Kidney (tissue), 14 donors: ENCODE data around the gene H2BK1. TPM values are rescaled to one million over a fixed set of nuclear protein-coding genes. Genes with fewer than 3 reads are reported as not detected.

Source experiments
- DNase-seq, 5 donors: peaks; one replicate each; pipeline ENCODE4 v3.0.0-alpha.2; 2013 to 2020
- FAIRE-seq: peaks from 2 replicates; lab custom pipeline; 2012; peaks lifted over from hg19 to GRCh38; lab: Jason Lieb, UNC
- H3K27ac ChIP-seq, 2 donors: one replicate each; pipeline ENCODE4 v1.7.0; 2013; ENCODE audit warnings: low read depth in 2 of 2, low read length in 2 of 2, inconsistent platforms in 1 of 2
- H3K27me3 ChIP-seq: one replicate; pipeline ENCODE4 v1.7.1; 2013; ENCODE audit warnings: low read length, inconsistent platforms; ENCODE audit not compliant: control insufficient read depth, insufficient read depth
- H3K36me3 ChIP-seq, 3 donors: one replicate each; pipeline versions ENCODE4 v1.7.0 to v1.7.1; 2013; ENCODE audit warnings: low read length in 3 of 3, control low read depth in 1 of 3, inconsistent platforms in 1 of 3; ENCODE audit not compliant: insufficient read depth in 3 of 3, control insufficient read depth in 2 of 3
- H3K4me1 ChIP-seq, 3 donors: one replicate each; pipeline versions ENCODE4 v1.7.0 to v1.7.1; 2013; ENCODE audit warnings: low read length in 3 of 3, inconsistent platforms in 1 of 3, low read depth in 1 of 3; ENCODE audit not compliant: control insufficient read depth in 2 of 3, insufficient read depth in 2 of 3
- H3K4me3 ChIP-seq, 3 donors: one replicate each; pipeline versions ENCODE4 v1.7.0 to v1.8.1; 2013; ENCODE audit warnings: low read length in 3 of 3, control low read depth in 1 of 3, inconsistent platforms in 1 of 3
- H3K9ac ChIP-seq, 3 donors: one replicate each; pipeline versions ENCODE4 v1.7.0 to v1.7.1; 2013; ENCODE audit warnings: low read length in 3 of 3, control low read depth in 1 of 3, inconsistent platforms in 1 of 3
- H3K9me3 ChIP-seq, 3 donors: one replicate each; pipeline versions ENCODE4 v1.7.0 to v1.7.1; 2013; ENCODE audit warnings: low read length in 3 of 3, control low read depth in 1 of 3, inconsistent platforms in 1 of 3; ENCODE audit not compliant: control insufficient read depth in 2 of 3, insufficient read depth in 1 of 3
- CTCF ChIP-seq: IDR thresholded peaks from 3 replicates; pipeline ENCODE4 v1.5.1; 2012; ENCODE audit warnings: mild to moderate bottlenecking, moderate library complexity, borderline replicate concordance; ENCODE audit not compliant: insufficient read depth; ENCODE audit errors: extremely low read depth
- intact Hi-C: fragments of 100-400 bp; cut with DNase I; formaldehyde crosslinking; loops from one replicate; pipeline ENCODE4 v1.11.1; 2022
- polyA plus RNA-seq: library from polyadenylated mRNA; stranded (reverse); fragments of 350-450 nt; fragmentation: Illumina TruSeq; extraction: RNeasy Lipid Tissue Mini Kit (QIAGEN cat#74804); gene quantifications from one replicate; pipeline ENCODE4 v1.2.3, GENCODE V29; 2014; ENCODE audit warnings: low read depth, low replicate concordance; ENCODE audit not compliant: insufficient read depth
- total RNA-seq: library from RNA; stranded (reverse); fragmentation: NEBNext Ultra II Directional; extraction: Animal tissue kit (Norgen Biotek cat#: 25700); gene quantifications from one replicate; pipeline ENCODE4 v1.2.1, GENCODE V29; 2021
- donor health status: control.
- donor health status: control.
- donor health status: control.
- donor health status: control.
- donor health status: control.
- donor health status: DM: yes; HTN: yes; CAD: no.
- donor health status: Normal renal cell carcinoma (clear cell type).

The H2BK1 gene
- total and polyA plus RNA-seq, 2 donors from 2014 or later = not detected

GRCh38 chr7:151167197-151167961 lies 42.9 kb downstream of the H2BK1 start, which contains the start of gene GBX1:
Gene GBX1 (minus strand): TSS chr7:151167694. CDS start chr7:151167548, 146 bp downstream.
- peaks cover 53% of the 10 kb centered on the region for H3K27me3 ChIP-seq

GRCh38 chr7:151166629-151167196 lies 43.6 kb downstream of the H2BK1 start:
- Histone ChIP-seq H3K27me3 (peaks cover 53% of the 10 kb centered on the region), H3K4me1 (peaks cover 0 to 8% (median 0%) of the 10 kb centered on the region in 3 donors), H3K9ac (no peak overlapping the region), H3K9me3 (no peaks in the 10 kb centered on the region), H3K36me3 (no peaks in the 10 kb centered on the region), H3K4me3 (no peak overlapping the region), H3K27ac (no peak overlapping the region)
- DNase-seq (peak in 2 of 5 donors; percentile 22 to 52), FAIRE-seq (no peak)
- TF ChIP-seq CTCF = no peak
- intact Hi-C loops = no loop called here

More at GRCh38 chr7:151167197-151167961, 42.9 kb downstream of the H2BK1 start, which contains the start of gene GBX1:
- DNase-seq (peak in 4 of 5 donors; percentile 70 to 81 (median 72)), FAIRE-seq (no peak)
- H3K36me3 ChIP-seq = no peaks in the 10 kb centered on the region
- H3K4me1 ChIP-seq = peaks cover 0 to 8% (median 0%) of the 10 kb centered on the region in 3 donors
- no peak within 1 kb of the TSS for H3K9ac ChIP-seq
- intact Hi-C loops = no loop called here
- H3K27ac ChIP-seq = no peak within 1 kb of the TSS
- no peaks in the 10 kb centered on the region for H3K9me3 ChIP-seq
- TF ChIP-seq CTCF = peak; percentile 0
- H3K4me3 ChIP-seq = no peak within 1 kb of the TSS

- Histone ChIP-seq H3K4me3 (no peak overlapping the region), H3K9ac (no peak overlapping the region), H3K9me3 (no peaks in the 10 kb centered on the region), H3K27ac (no peak overlapping the region), H3K4me1 (peaks cover 0 to 2% (median 0%) of the 10 kb centered on the region in 3 donors), H3K27me3 (peaks cover 32% of the 10 kb centered on the region), H3K36me3 (no peaks in the 10 kb centered on the region)
- TF ChIP-seq CTCF = no peak
- FAIRE-seq (no peak), DNase-seq (no peak)
- intact Hi-C loops = no loop called here
These were observed 48.5 kb downstream of the H2BK1 start for GRCh38 chr7:151161757-151162156.

Other genes with a start within 250 kb of the H2BK1 start
- gene KCNH2, start 232.2 kb downstream of the H2BK1 start, total RNA-seq = 1.3 TPM
- gene KCNH2, start 232.2 kb downstream of the H2BK1 start, polyA plus RNA-seq = 1.5 TPM
- 51.7 TPM for gene NOS3, start 219.5 kb downstream of the H2BK1 start, total RNA-seq
- gene NOS3, start 219.5 kb downstream of the H2BK1 start, polyA plus RNA-seq = 9.3 TPM
- 0.19 TPM for gene ATG9B, start 186.0 kb downstream of the H2BK1 start, total RNA-seq
- gene ATG9B, start 186.0 kb downstream of the H2BK1 start, polyA plus RNA-seq = 0.19 TPM
- 36.0 TPM for gene ABCB8, start 182.0 kb downstream of the H2BK1 start, total RNA-seq
- gene ABCB8, start 182.0 kb downstream of the H2BK1 start, polyA plus RNA-seq = 34.3 TPM
- gene ASIC3, start 162.0 kb downstream of the H2BK1 start, total RNA-seq = 1.9 TPM
- gene ASIC3, start 162.0 kb downstream of the H2BK1 start, polyA plus RNA-seq = 3.1 TPM
- gene CDK5, start 152.6 kb downstream of the H2BK1 start, total RNA-seq = 9.1 TPM
- 21.5 TPM for gene CDK5, start 152.6 kb downstream of the H2BK1 start, polyA plus RNA-seq
- gene SLC4A2, start 150.9 kb downstream of the H2BK1 start, total RNA-seq = 104 TPM
- 150 TPM for gene SLC4A2, start 150.9 kb downstream of the H2BK1 start, polyA plus RNA-seq
- 71.2 TPM for gene FASTK, start 129.7 kb downstream of the H2BK1 start, total RNA-seq
- 116 TPM for gene FASTK, start 129.7 kb downstream of the H2BK1 start, polyA plus RNA-seq
- gene TMUB1, start 127.0 kb downstream of the H2BK1 start, total RNA-seq = 36.9 TPM
- gene TMUB1, start 127.0 kb downstream of the H2BK1 start, polyA plus RNA-seq = 79.9 TPM
- 64.4 TPM for gene AGAP3, start 124.0 kb downstream of the H2BK1 start, total RNA-seq
- gene AGAP3, start 124.0 kb downstream of the H2BK1 start, polyA plus RNA-seq = 35.8 TPM
- gene GBX1, start 42.8 kb downstream of the H2BK1 start, total RNA-seq = not detected
- not detected for gene GBX1, start 42.8 kb downstream of the H2BK1 start, polyA plus RNA-seq
- gene ASB10, start 23.2 kb downstream of the H2BK1 start, total RNA-seq = not detected
- gene ASB10, start 23.2 kb downstream of the H2BK1 start, polyA plus RNA-seq = 0.22 TPM
- gene ABCF2, start 16.7 kb upstream of the H2BK1 start, total RNA-seq = 30.8 TPM
- 22.5 TPM for gene ABCF2, start 16.7 kb upstream of the H2BK1 start, polyA plus RNA-seq
- 45.2 TPM for gene CHPF2, start 22.0 kb upstream of the H2BK1 start, total RNA-seq
- 15.6 TPM for gene CHPF2, start 22.0 kb upstream of the H2BK1 start, polyA plus RNA-seq
- gene SMARCD3, start 38.2 kb upstream of the H2BK1 start, total RNA-seq = 52.5 TPM
- gene SMARCD3, start 38.2 kb upstream of the H2BK1 start, polyA plus RNA-seq = 46.4 TPM
- 51.8 TPM for gene NUB1, start 131.3 kb upstream of the H2BK1 start, total RNA-seq
- 32.7 TPM for gene NUB1, start 131.3 kb upstream of the H2BK1 start, polyA plus RNA-seq
- 5.9 TPM for gene WDR86, start 199.6 kb upstream of the H2BK1 start, total RNA-seq
- 1.8 TPM for gene WDR86, start 199.6 kb upstream of the H2BK1 start, polyA plus RNA-seq
- 0.22 TPM for gene CRYGN, start 229.7 kb upstream of the H2BK1 start, total RNA-seq
- not detected for gene CRYGN, start 229.7 kb upstream of the H2BK1 start, polyA plus RNA-seq